Small intestine (tissue), 7 donors: Measurements from ENCODE around the gene PHRF1. TPM values are rescaled to one million over a fixed set of nuclear protein-coding genes. Genes with fewer than 3 reads are reported as not detected.

ENCODE experiments used
- DNase-seq, 2 donors: peaks; one replicate each; pipeline versions ENCODE4 v3.0.0 to v3.0.0-alpha.2; 2013
- FAIRE-seq: peaks from 2 replicates; lab custom pipeline; 2012; peaks lifted over from hg19 to GRCh38; lab: Jason Lieb, UNC
- H3K27ac ChIP-seq, 3 donors: one replicate each; pipeline ENCODE4 v1.5.1; 2013; ENCODE audit warnings: low read length in 2 of 3, mild to moderate bottlenecking in 2 of 3, control low read depth in 1 of 3, inconsistent platforms in 1 of 3, low read depth in 1 of 3, moderate library complexity in 1 of 3
- H3K27me3 ChIP-seq, 3 donors: one replicate each; pipeline ENCODE4 v1.6.1; 2013; ENCODE audit warnings: low read length in 3 of 3, inconsistent platforms in 1 of 3; ENCODE audit not compliant: control insufficient read depth in 3 of 3, insufficient read depth in 3 of 3
- H3K36me3 ChIP-seq, 3 donors: one replicate each; pipeline ENCODE4 v1.6.1; 2013; ENCODE audit warnings: low read length in 3 of 3, inconsistent platforms in 1 of 3, low read depth in 1 of 3, mild to moderate bottlenecking in 1 of 3, moderate library complexity in 1 of 3; ENCODE audit not compliant: control insufficient read depth in 3 of 3, insufficient read depth in 2 of 3
- H3K4me1 ChIP-seq, 3 donors: one replicate each; pipeline ENCODE4 v1.6.1; 2013; ENCODE audit warnings: low read length in 2 of 3, inconsistent platforms in 1 of 3, low read depth in 1 of 3, mild to moderate bottlenecking in 1 of 3, moderate library complexity in 1 of 3; ENCODE audit not compliant: control insufficient read depth in 3 of 3, insufficient read depth in 2 of 3
- H3K4me3 ChIP-seq, 3 donors: one replicate each; pipeline ENCODE4 v1.5.1; 2013; ENCODE audit warnings: low read length in 3 of 3, control low read depth in 1 of 3, inconsistent platforms in 1 of 3, low read depth in 1 of 3, mild to moderate bottlenecking in 1 of 3, moderate library complexity in 1 of 3
- H3K9me3 ChIP-seq, 2 donors: one replicate each; pipeline ENCODE4 v1.6.1; 2013; ENCODE audit warnings: low read depth in 1 of 2, low read length in 1 of 2; ENCODE audit not compliant: control insufficient read depth in 2 of 2, insufficient read depth in 1 of 2
- WGBS, 3 donors: extraction: QIAGEN DNeasy Blood & Tissue Kit; methylation state at CpG; one replicate each; pipeline ENCODE4 v1.1.7; 2013; 5-methylcytosine and 5-hydroxymethylcytosine counted together
- polyA plus RNA-seq, 4 donors: library from polyadenylated mRNA; stranded (reverse) in 3 of 4; unstranded in 1 of 4; fragments of 200-250 nt in 3 of 4; fragments of 120-200 nt in 1 of 4; gene quantifications; one replicate each; pipeline versions ENCODE4 v1.2.1 to v1.2.3, GENCODE V29; 2013
- donor health status: healthy with polysubstance abuse.
- donor health status: control.
- donor health status: control.
- donor health status: Bipolar disorder and iron deficiency.
- donor health status: healthy.

PHRF1 gene
- polyA plus RNA-seq, 4 donors, result 14.6 to 43.3 (median 23.6) TPM

DNA sequence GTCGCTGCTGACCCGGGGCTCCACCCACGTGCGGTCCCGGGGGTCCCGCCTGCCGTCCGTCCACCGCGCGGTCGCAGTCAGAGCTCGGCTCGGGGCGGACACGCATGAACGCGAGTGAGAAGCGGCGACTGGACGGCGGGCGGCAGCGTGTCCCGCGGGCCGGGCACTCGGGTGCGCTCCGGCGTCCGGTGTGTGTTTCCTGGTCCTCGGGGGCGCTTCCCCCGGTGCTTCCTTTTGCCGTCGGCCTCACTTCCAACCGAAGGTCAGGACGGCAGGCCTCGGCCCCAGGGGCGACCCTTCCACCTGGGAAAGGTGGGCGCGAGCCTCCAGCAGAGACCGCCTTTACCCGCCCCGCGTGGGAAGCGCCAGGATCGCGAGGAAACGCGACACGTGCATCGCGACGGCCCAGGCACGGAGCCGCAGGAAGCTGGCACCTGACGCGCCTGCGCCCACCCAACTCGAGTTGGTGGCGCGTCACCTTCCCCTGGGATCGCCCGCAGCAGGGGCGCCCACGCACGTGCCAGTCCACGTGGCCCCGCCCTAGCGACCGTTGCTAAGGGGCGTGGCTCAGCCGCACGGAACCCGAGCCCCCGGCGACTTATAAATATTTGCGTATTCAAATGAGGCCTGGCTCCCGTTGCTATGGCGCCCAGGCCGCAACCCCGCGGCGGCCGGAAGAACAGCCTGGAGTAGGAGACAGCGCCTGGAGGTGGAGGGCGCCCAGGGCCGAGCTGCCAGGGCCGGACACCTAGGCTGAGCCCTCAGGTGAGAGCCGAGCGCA is 39.2 kb upstream of the PHRF1 start, which contains the start of gene LRRC56:
LRRC56 (plus strand) TSS at position 687 of the 781 bp plus-strand sequence. CDS start 3,158 bp downstream, outside the sequence.
- Histone ChIP-seq H3K9me3 (no peaks in the 10 kb centered on the region), H3K4me3 (peak within 1 kb of the TSS; percentile 19 to 45 (median 37)), H3K36me3 (peaks cover 3 to 30% (median 7%) of the 10 kb centered on the region in 3 donors), H3K4me1 (peaks cover 0 to 26% (median 4%) of the 10 kb centered on the region in 3 donors), H3K27me3 (peaks cover 0 to 18% (median 0%) of the 10 kb centered on the region in 3 donors), H3K27ac (peak within 1 kb of the TSS in 2 of 3 donors; percentile 9 to 84)
- FAIRE-seq, result no peak
- DNase-seq, result peak; percentile 84 to 92
- WGBS, 3 donors, result 2 to 3% (median 2%) methylated on average over 75 to 93 of the region's 93 CpGs

DNA sequence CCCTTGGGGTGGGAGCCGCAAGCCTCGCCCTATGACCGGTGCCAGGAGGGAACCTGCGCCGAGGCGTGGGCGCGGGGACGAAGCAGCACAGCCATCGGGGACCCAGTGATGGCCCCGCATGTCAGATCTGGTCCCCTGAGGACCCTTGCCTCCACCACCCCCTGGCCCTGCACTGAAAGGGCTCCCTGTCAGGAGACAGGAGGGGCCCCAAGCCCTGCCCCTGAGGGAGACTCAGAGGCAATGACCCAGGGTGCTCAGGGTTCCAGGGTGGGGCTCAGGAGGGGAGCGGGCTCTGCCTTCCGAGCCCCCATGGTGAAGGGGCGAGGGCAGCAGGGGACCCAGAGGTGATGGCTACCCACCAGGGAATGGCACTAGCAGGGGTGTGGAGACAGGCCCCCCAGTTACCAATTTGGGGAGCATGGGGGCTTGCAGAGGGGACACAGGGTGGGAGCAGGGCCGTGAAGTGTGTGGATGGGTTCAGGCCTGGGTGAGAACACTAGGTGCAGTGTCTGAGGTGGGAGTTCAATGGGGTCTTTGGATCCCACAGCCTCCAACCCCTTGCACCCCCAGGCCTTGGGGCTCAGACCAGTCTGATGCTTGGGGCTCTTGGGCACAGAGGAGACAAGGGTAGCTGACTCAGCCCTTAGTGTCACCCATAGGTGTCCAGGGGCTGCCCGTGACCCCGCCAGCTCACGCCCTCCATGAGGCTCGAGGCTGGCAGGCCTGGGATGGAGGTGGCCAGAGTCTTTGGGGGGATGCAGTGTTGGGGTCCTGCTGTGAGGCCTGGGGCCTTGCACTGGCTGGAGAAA is 38.4 kb upstream of the PHRF1 start:
- FAIRE-seq (no peak), DNase-seq (no peak)
- Histone ChIP-seq H3K4me1 (peaks cover 0 to 26% (median 4%) of the 10 kb centered on the region in 3 donors), H3K27ac (no peak overlapping the region), H3K27me3 (peaks cover 0 to 18% (median 0%) of the 10 kb centered on the region in 3 donors), H3K4me3 (peak overlapping the region; percentile 19 to 45 (median 37)), H3K36me3 (peaks cover 0 to 22% (median 3%) of the 10 kb centered on the region in 3 donors), H3K9me3 (no peaks in the 10 kb centered on the region)
- 37 to 41% (median 39%) methylated on average over 14 to 19 of the region's 19 CpGs for WGBS, 3 donors

DNA sequence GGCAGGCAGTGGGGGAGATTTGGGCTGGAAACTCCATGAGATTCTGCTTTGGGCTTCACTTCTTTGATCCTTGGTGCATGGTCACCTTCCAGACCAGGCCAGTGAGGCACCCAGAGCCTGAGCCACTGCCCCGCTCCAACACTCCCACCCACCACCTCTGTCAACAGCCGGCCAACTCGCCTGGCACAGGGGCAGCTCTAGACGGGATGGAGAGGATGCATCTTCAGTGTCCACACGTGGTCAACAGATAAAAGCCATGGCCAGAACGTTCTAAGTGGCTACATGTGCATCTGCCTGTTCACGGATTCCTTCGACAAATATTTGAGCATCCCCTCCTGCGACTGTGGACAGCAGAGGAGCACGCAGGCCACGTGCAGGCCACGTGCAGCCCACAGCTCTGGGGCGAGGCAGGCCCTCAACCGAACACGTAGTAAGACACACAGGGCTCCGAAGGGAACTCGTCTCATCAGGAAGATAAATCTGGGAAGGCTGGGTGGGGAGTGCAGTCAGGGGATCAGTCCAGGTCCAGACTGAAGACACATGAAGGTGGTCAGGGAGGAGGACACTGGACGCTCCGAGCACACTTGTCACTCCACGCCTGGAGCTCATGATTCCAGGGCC is 37.7 kb upstream of the PHRF1 start:
- FAIRE-seq (no peak), DNase-seq (no peak)
- H3K36me3 ChIP-seq, result peaks cover 0 to 14% (median under 1%) of the 10 kb centered on the region in 3 donors
- H3K27me3 ChIP-seq, result peaks cover 0 to 18% (median 0%) of the 10 kb centered on the region in 3 donors
- no peak overlapping the region for H3K4me3 ChIP-seq
- peaks cover 0 to 26% (median 4%) of the 10 kb centered on the region in 3 donors for H3K4me1 ChIP-seq
- no peak overlapping the region for H3K27ac ChIP-seq
- 90 to 93% (median 92%) methylated on average over 20 of the region's 20 CpGs for WGBS, 3 donors
- H3K9me3 ChIP-seq, result no peaks in the 10 kb centered on the region

DNA sequence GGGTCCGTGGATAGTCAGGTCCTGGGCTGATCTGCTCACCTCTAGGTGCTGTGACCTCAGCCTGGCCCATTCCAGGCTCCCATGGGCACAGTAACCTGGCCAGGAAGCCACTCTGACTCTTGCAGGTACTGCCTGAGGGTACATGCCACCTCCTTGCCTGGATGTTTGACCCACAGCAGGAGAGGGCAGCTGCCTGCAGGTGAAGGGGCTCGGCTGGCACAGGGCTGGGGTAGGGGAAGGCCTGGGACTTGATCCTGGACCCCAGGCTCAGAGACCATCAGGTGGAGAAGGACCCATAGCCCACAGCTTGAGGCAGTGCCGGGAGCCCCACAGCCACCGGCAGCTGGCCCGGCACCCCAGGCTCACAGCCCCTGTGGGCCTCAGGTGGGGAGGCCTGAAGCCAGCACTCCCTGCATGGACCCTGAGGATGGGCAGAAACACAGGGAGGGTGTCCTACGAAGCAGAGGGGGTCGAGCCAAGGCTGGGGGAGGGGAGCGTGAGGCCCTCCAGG is 36.2 kb upstream of the PHRF1 start:
- H3K27ac ChIP-seq, result no peak overlapping the region
- H3K9me3 ChIP-seq, result no peaks in the 10 kb centered on the region
- H3K4me1 ChIP-seq, result peaks cover 4 to 22% (median 4%) of the 10 kb centered on the region in 3 donors
- DNase-seq (no peak), FAIRE-seq (no peak)
- H3K27me3 ChIP-seq, result peaks cover 0 to 18% (median 0%) of the 10 kb centered on the region in 3 donors
- WGBS, 3 donors, result 92 to 96% (median 94%) methylated on average over 8 of the region's 8 CpGs
- H3K4me3 ChIP-seq, result no peak overlapping the region
- peaks cover 0 to 5% (median 0%) of the 10 kb centered on the region in 3 donors for H3K36me3 ChIP-seq

DNA sequence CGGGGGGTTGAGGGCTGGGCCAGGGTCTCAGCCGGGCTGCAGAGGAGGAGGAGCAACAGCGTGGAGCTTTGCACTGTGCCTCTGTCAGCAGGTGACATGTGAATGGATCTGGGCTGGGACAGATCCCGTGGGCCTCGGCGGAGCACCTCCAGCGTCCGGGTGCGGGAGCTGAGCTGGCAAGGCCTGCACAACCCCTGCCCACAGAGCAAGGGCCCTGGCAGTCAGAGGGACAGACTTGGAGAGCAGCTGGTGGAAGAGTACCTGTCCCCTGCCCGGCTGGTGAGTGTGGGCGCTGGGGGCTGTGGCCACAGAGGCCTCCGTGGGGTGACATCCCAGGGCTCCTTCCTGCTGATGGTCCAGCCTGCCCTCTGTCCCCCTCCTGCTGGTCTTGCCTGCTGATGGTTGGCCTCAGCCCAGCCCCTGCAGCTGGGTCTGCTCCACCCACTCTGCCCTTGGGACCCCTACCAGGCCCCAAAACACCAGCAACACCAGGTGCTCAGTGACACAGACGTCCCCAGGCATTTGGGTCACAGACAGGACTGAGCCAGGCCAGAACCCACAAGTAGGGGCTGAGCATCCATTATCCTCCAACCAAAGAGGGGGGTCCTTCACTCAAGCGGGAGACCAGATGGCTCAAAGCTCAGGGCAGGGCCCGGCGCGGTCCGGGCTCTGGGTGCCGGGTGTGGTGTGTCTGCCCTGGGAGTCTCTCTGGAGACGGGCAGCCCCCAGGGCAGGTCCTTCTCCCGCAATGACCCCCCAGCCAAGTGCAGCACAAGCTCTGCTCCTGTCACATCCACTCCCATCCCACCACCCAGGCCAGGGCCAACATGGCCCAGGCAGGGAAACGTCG is 35.5 kb upstream of the PHRF1 start:
- no peak overlapping the region for H3K4me3 ChIP-seq
- H3K27ac ChIP-seq, result no peak overlapping the region
- FAIRE-seq (no peak), DNase-seq (no peak)
- no peaks in the 10 kb centered on the region for H3K9me3 ChIP-seq
- WGBS, 3 donors, result 90 to 92% (median 91%) methylated on average over 20 to 23 of the region's 23 CpGs
- peaks cover 4 to 22% (median 4%) of the 10 kb centered on the region in 3 donors for H3K4me1 ChIP-seq
- H3K27me3 ChIP-seq, result peaks cover 0 to 18% (median 0%) of the 10 kb centered on the region in 3 donors
- peaks cover 0 to 5% (median 0%) of the 10 kb centered on the region in 3 donors for H3K36me3 ChIP-seq

DNA sequence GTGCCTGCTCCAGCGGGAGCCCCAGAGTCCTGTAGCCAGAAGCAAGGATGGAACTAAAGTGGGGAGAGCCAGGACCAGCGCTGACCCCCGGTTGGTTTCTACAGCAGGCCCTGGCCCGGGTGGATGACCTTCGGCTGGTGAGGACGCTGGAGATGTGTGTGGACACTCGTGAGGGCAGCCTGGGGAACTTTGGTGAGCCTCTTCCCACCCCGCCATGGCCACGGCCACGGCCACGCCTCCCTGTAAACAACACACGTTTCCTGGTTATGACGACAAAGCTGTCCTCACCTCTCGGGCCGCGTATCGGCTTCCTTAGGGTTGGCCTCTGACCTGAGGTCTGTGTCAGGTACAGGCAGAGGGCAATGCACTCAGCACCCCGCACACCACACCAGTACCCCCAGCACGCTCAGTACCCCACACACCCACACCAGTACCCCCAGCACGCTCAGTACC is 34.8 kb upstream of the PHRF1 start:
- H3K27ac ChIP-seq, result no peak overlapping the region
- H3K4me1 ChIP-seq, result peaks cover 3 to 18% (median 4%) of the 10 kb centered on the region in 3 donors
- no peaks in the 10 kb centered on the region for H3K9me3 ChIP-seq
- no peak for FAIRE-seq
- DNase-seq, result no peak
- H3K4me3 ChIP-seq, result no peak overlapping the region
- 66 to 87% (median 81%) methylated on average over 20 of the region's 20 CpGs for WGBS, 3 donors
- H3K36me3 ChIP-seq, result peaks cover 0 to 5% (median 0%) of the 10 kb centered on the region in 3 donors
- peaks cover 0 to 18% (median 0%) of the 10 kb centered on the region in 3 donors for H3K27me3 ChIP-seq

DNA sequence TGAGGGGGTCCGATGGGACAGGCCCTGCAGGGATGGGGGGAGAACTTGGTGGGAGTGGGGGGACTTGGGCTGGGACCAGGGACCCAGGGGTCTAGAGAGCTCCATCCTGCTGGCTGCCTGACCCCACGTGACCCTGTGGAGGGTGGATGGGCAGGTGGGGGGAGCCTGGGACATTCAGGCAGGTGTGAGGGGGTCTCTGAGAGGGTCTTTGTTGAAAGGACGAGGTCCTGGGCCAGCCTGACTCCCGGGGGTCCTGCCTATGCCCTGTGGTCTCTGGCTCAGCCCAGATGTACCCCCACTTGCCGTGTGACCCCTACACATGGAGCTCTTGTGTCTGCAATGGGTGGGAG is 31.5 kb upstream of the PHRF1 start:
- 80 to 88% (median 83%) methylated on average over 5 of the region's 5 CpGs for WGBS, 3 donors

More for the DNA sequence above, 31.5 kb upstream of the PHRF1 start:
- Histone ChIP-seq H3K27ac (no peak overlapping the region), H3K27me3 (no peaks in the 10 kb centered on the region), H3K9me3 (no peaks in the 10 kb centered on the region), H3K4me3 (no peak overlapping the region), H3K36me3 (peaks cover 0 to 4% (median 0%) of the 10 kb centered on the region in 3 donors), H3K4me1 (peaks cover 0 to 4% (median 0%) of the 10 kb centered on the region in 3 donors)
- DNase-seq, result no peak
- no peak for FAIRE-seq
